Measurements from ENCODE around the gene CACNA1B.

DNA sequence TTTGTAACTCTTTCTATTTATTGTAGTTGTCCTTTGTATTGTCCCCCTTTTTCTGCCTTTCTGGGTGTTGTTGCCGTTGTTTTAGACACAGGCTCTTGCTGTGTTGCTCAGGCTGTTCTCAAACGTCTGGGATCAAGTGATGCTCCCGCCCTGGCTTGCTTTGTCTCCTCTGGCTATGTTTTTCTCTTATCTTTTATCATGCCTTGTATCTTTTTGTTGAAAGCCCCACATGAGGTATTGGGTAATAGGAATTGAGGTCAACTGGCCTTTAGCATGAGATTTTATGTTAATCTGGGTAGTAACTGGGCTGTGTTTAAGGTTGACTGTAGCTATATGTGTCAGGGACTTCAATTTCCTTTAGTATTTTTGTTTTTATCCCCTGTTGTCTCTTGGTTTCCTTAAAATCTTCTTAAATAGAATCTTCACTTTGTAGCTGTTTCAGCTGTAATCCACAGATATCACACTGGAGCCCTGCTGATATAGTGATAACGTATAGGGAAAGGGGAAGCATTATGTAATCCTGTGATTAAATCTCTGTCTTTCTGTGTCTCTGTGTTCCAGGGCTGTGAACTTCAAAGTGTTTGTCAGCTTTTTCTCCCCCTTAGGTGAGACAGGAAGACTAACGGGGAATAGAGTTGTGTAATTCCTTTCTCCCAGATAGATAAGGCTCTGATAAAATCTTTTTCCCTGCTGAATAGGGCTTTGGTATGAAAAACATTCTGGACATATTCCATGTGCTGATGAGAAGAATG, 25.9 kb upstream of the CACNA1B start:
- TF ChIP-seq, protein P1, sequence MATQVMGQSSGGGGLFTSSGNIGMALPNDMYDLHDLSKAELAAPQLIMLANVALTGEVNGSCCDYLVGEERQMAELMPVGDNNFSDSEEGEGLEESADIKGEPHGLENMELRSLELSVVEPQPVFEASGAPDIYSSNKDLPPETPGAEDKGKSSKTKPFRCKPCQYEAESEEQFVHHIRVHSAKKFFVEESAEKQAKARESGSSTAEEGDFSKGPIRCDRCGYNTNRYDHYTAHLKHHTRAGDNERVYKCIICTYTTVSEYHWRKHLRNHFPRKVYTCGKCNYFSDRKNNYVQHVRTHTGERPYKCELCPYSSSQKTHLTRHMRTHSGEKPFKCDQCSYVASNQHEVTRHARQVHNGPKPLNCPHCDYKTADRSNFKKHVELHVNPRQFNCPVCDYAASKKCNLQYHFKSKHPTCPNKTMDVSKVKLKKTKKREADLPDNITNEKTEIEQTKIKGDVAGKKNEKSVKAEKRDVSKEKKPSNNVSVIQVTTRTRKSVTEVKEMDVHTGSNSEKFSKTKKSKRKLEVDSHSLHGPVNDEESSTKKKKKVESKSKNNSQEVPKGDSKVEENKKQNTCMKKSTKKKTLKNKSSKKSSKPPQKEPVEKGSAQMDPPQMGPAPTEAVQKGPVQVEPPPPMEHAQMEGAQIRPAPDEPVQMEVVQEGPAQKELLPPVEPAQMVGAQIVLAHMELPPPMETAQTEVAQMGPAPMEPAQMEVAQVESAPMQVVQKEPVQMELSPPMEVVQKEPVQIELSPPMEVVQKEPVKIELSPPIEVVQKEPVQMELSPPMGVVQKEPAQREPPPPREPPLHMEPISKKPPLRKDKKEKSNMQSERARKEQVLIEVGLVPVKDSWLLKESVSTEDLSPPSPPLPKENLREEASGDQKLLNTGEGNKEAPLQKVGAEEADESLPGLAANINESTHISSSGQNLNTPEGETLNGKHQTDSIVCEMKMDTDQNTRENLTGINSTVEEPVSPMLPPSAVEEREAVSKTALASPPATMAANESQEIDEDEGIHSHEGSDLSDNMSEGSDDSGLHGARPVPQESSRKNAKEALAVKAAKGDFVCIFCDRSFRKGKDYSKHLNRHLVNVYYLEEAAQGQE (IDR thresholded peaks at IDR 0.05; ENCODE audit: low read depth) = no peak
- TF ChIP-seq POLR2AphosphoS5 (IDR thresholded peaks at IDR 0.05; ENCODE audit: low read depth, low read length) = no peak
- TF ChIP-seq, protein P2, sequence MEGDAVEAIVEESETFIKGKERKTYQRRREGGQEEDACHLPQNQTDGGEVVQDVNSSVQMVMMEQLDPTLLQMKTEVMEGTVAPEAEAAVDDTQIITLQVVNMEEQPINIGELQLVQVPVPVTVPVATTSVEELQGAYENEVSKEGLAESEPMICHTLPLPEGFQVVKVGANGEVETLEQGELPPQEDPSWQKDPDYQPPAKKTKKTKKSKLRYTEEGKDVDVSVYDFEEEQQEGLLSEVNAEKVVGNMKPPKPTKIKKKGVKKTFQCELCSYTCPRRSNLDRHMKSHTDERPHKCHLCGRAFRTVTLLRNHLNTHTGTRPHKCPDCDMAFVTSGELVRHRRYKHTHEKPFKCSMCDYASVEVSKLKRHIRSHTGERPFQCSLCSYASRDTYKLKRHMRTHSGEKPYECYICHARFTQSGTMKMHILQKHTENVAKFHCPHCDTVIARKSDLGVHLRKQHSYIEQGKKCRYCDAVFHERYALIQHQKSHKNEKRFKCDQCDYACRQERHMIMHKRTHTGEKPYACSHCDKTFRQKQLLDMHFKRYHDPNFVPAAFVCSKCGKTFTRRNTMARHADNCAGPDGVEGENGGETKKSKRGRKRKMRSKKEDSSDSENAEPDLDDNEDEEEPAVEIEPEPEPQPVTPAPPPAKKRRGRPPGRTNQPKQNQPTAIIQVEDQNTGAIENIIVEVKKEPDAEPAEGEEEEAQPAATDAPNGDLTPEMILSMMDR (IDR thresholded peaks at IDR 0.05 in 2 of 3, conservative IDR thresholded peaks at IDR 0.05 in 1 of 3; ENCODE audit: borderline replicate concordance in 1 of 3, insufficient read depth in 1 of 3, low read depth in 2 of 3, low read length in 2 of 3) = no peak
